ENCODE results near the gene TLN1. TPM values are rescaled to one million over a fixed set of nuclear protein-coding genes. Genes with fewer than 3 reads are reported as not detected.

The TLN1 gene
- total and polyA plus RNA-seq, 11 donors: 152 to 373 (median 257) TPM

DNA sequence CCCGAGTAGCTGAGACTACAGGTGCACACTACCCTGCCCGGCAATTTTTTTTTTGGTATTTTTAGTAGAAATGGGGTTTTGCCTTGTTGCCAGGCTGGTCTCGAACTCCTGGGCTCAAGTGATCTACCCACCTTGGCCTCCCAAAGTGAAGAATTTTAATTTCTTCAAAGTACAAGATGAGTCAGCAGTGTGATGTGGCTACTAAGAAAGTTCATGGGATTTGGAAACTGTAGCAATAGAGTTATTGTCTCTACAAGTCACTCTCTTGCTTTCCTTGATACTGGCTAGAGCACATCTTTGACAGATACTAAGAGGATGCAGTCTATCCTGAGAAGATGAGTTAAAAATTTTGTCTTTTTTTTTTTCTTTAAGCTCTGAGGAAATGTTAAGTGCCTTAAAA, 2.1 kb upstream of the TLN1 start:
- peaks cover 0 to 55% (median 49%) of the 10 kb centered on the region in 9 donors for H3K36me3 ChIP-seq
- no peak overlapping the region for H3K4me3 ChIP-seq
- intact Hi-C loops (cut with DNase I): loop anchor here in 2 of 10 donors (5.0 kb wide), 2 partner anchors 37 to 77 kb away; partner anchors contain the start of genes CCDC107 (in 1 of the 2) and RMRP (in 1 of the 2)
- no peaks in the 10 kb centered on the region for H3K27me3 ChIP-seq
- DNase-seq: no peak
- TF ChIP-seq POLR2A (IDR thresholded peaks at IDR 0.05): no peak
- TF ChIP-seq, protein P1, sequence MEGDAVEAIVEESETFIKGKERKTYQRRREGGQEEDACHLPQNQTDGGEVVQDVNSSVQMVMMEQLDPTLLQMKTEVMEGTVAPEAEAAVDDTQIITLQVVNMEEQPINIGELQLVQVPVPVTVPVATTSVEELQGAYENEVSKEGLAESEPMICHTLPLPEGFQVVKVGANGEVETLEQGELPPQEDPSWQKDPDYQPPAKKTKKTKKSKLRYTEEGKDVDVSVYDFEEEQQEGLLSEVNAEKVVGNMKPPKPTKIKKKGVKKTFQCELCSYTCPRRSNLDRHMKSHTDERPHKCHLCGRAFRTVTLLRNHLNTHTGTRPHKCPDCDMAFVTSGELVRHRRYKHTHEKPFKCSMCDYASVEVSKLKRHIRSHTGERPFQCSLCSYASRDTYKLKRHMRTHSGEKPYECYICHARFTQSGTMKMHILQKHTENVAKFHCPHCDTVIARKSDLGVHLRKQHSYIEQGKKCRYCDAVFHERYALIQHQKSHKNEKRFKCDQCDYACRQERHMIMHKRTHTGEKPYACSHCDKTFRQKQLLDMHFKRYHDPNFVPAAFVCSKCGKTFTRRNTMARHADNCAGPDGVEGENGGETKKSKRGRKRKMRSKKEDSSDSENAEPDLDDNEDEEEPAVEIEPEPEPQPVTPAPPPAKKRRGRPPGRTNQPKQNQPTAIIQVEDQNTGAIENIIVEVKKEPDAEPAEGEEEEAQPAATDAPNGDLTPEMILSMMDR (IDR thresholded peaks at IDR 0.05): no peak
- H3K27ac ChIP-seq: peak overlapping the region in 5 of 12 donors; percentile 97 to 98 (median 98)
- no peaks in the 10 kb centered on the region for H3K9me3 ChIP-seq
- no peak for ATAC-seq
- 84 to 93% (median 91%) methylated on average over 3 of the region's 3 CpGs for WGBS, 4 donors
- peaks cover 11 to 52% (median 35%) of the 10 kb centered on the region in 12 donors for H3K4me1 ChIP-seq

DNA sequence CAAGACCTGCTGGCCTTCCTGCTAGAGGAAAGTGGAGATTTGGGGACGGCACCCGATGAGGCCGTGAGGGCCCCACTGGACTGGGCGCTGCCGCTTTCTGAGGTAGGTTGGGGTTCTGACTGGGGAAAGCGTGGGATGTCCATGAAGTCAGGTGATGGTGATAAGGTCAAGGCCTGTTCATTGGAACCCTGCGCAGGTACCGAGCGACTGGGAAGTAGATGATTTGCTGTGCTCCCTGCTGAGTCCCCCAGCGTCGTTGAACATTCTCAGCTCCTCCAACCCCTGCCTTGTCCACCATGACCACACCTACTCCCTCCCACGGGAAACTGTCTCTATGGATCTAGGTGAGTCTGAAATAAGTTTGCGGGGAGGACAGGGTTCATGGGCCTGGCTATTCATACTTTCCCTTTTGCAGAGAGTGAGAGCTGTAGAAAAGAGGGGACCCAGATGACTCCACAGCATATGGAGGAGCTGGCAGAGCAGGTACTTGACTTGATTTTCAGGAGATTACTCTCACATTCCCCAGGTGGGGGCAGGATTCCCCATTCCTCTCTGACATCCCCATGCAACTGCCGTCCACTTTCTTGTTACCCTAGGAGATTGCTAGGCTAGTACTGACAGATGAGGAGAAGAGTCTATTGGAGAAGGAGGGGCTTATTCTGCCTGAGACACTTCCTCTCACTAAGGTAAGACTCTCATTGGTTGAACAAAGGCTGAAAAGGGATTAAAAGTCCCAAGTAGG, 976 bp upstream of the TLN1 start:
- H3K4me1 ChIP-seq: peaks cover 12 to 64% (median 46%) of the 10 kb centered on the region in 12 donors
- intact Hi-C loops (cut with DNase I): loop anchor here in 6 of 10 donors (1.0 to 5.0 kb wide), 6 partner anchors 14 to 76 kb away; partner anchors contain the start of genes GBA2 (in 3 of the 6), RGP1 (in 3 of the 6), CCDC107 (in 2 of the 6) and RMRP (in 2 of the 6)
- H3K4me3 ChIP-seq: peak overlapping the region; percentile 63 to 98 (median 86)
- peak overlapping the region; percentile 94 to 99 (median 98) for H3K27ac ChIP-seq
- DNase-seq: peak in 1 of 5 donors; percentile 23
- no peak for TF ChIP-seq POLR2A (IDR thresholded peaks at IDR 0.05)
- TF ChIP-seq, protein P1 (IDR thresholded peaks at IDR 0.05): no peak
- H3K9me3 ChIP-seq: no peaks in the 10 kb centered on the region
- peaks cover 0 to 44% (median 38%) of the 10 kb centered on the region in 9 donors for H3K36me3 ChIP-seq
- H3K27me3 ChIP-seq: no peaks in the 10 kb centered on the region
- 1 to 2% (median 2%) methylated on average over 10 to 14 of the region's 14 CpGs for WGBS, 4 donors
- peak in 1 of 4 donors; percentile 0 for ATAC-seq

DNA sequence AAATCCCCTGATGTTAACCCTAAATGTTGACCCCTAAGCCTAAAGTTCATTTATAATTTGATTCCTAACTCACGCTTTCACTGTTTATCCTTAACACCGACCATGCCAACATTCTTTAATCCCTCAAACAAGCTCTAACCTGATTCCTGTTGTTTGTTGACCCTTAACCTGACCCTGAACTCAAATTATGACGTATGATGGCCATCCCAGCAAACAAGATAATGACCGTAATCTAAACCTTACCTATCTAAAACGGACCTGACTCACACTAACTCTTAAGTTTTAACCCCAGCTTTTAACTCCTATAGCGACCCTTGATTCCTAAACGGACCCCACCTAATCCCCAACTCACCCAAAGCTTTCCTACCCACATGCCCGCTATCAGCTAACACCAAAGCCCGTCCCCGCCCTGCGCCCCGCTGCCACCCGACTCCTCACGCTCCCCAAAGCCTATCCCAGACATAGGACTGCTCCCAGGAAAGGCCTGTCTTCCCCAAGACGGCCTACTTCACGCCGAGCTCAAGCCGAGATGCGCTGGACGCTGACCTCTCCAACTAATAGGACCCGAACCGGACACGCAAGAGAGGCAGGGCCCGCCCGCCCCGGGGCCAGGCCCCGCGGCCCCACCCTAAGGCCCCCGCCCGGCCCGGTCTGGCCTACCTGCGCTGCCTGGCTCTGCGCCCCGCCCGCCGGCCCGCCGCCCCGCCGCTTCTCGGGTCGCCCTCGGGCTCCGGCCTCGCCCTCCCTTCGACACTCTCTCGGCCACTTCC, 395 bp downstream of the TLN1 start:
- Histone ChIP-seq H3K4me3 (peak overlapping the region; percentile 62 to 98 (median 86)), H3K27me3 (no peaks in the 10 kb centered on the region), H3K9me3 (no peaks in the 10 kb centered on the region), H3K27ac (peak overlapping the region; percentile 94 to 99 (median 98)), H3K4me1 (peaks cover 12 to 74% (median 59%) of the 10 kb centered on the region in 12 donors), H3K36me3 (peaks cover 0 to 30% (median 25%) of the 10 kb centered on the region in 9 donors)
- TF ChIP-seq POLR2A (IDR thresholded peaks at IDR 0.05): no peak
- TF ChIP-seq, protein P1 (IDR thresholded peaks at IDR 0.05): no peak
- ATAC-seq: no peak
- intact Hi-C loops (cut with DNase I): loop anchor here in 6 of 10 donors (1.0 to 5.0 kb wide), 7 partner anchors 15 to 127 kb away; partner anchors contain the start of genes GBA2 (in 3 of the 6), RGP1 (in 3 of the 6), CCDC107 (in 2 of the 6) and RMRP (in 2 of the 6)
- WGBS, 4 donors: 0 to 1% (median 1%) methylated on average over 18 to 47 of the region's 47 CpGs
- no peak for DNase-seq

All from heart left ventricle (tissue), 16 donors.